MM.1S (cell line): Measurements from ENCODE around the gene SIK2.

Experiments
- DNase-seq: peaks from one replicate; pipeline ENCODE4 v3.0.0-alpha.2; 2015
- H2AFZ ChIP-seq: fragments of 300-600 bp; sonication (generic); 2 replicates; pipeline ENCODE4 v1.6.0; 2016; ENCODE audit warnings: antibody characterized with exemption, low read length
- H3F3A ChIP-seq: fragments of 300-600 bp; sonication (generic); 2 replicates; pipeline ENCODE4 v1.6.1; 2016; ENCODE audit warnings: mild to moderate bottlenecking, antibody characterized with exemption, low read length, moderate library complexity, mixed read lengths; ENCODE audit not compliant: insufficient read depth
- H3K27ac ChIP-seq: fragments of 300-600 bp; sonication (generic); 2 replicates; pipeline ENCODE4 v1.5.1; 2016; ENCODE audit warnings: mild to moderate bottlenecking, low read length
- H3K27me3 ChIP-seq: fragments of 300-600 bp; sonication (generic); replicated peaks from 2 replicates; pipeline ENCODE4 v1.6.0; 2016; ENCODE audit warnings: low read length; ENCODE audit not compliant: insufficient read depth
- H3K36me3 ChIP-seq: fragments of 300-600 bp; sonication (generic); replicated peaks from 2 replicates; pipeline ENCODE4 v1.6.1; 2016; ENCODE audit warnings: mild to moderate bottlenecking, low read length, mixed read lengths; ENCODE audit not compliant: insufficient read depth
- H3K4me1 ChIP-seq: fragments of 300-600 bp; sonication (generic); 2 replicates; pipeline ENCODE4 v1.6.1; 2016; ENCODE audit warnings: low read length, mixed read lengths
- H3K4me2 ChIP-seq: fragments of 300-600 bp; sonication (generic); 2 replicates; pipeline ENCODE4 v1.6.0; 2016; ENCODE audit warnings: low read depth, low read length
- H3K4me3 ChIP-seq: fragments of 300-600 bp; sonication (generic); 2 replicates; pipeline ENCODE4 v1.5.1; 2016; ENCODE audit warnings: low read length, mixed read lengths
- H3K79me2 ChIP-seq: fragments of 300-600 bp; sonication (generic); 2 replicates; pipeline ENCODE4 v1.6.1; 2016; ENCODE audit warnings: mixed run types, low read length, mixed read lengths
- H3K9ac ChIP-seq: fragments of 300-600 bp; sonication (generic); 2 replicates; pipeline ENCODE4 v1.6.1; 2016; ENCODE audit warnings: low read length, mixed read lengths
- H3K9me2 ChIP-seq: fragments of 300-600 bp; sonication (generic); replicated peaks from 2 replicates; pipeline ENCODE4 v1.6.1; 2016; ENCODE audit warnings: mild to moderate bottlenecking, low read length, mixed read lengths; ENCODE audit not compliant: insufficient read depth
- H3K9me3 ChIP-seq: fragments of 300-600 bp; sonication (generic); replicated peaks from 2 replicates; pipeline ENCODE4 v1.6.1; 2016; ENCODE audit warnings: mild to moderate bottlenecking, low read length, mixed read lengths; ENCODE audit not compliant: insufficient read depth
- H4K20me1 ChIP-seq: fragments of 300-600 bp; sonication (generic); 2 replicates; pipeline ENCODE4 v1.6.1; 2016; ENCODE audit warnings: mild to moderate bottlenecking, low read length, moderate library complexity, mixed read lengths; ENCODE audit not compliant: insufficient read depth
- CTCF ChIP-seq: fragments of 300-600 bp; sonication (generic); IDR thresholded peaks from 2 replicates; pipeline ENCODE4 v1.5.1; 2016; ENCODE audit warnings: antibody characterized with exemption, low read length, mixed read lengths
- EZH2 ChIP-seq: fragments of 300-600 bp; sonication (generic); optimal IDR thresholded peaks from 2 replicates; pipeline ENCODE3; 2017; ENCODE audit warnings: low read depth, mild to moderate bottlenecking, antibody characterized with exemption, low read length, mixed read lengths
- EZH2phosphoT487 ChIP-seq: fragments of 300-600 bp; sonication (generic); IDR thresholded peaks from 2 replicates; pipeline ENCODE4 v1.6.1; 2018; ENCODE audit warnings: antibody characterized with exemption, low read length

The SIK2 gene

DNA sequence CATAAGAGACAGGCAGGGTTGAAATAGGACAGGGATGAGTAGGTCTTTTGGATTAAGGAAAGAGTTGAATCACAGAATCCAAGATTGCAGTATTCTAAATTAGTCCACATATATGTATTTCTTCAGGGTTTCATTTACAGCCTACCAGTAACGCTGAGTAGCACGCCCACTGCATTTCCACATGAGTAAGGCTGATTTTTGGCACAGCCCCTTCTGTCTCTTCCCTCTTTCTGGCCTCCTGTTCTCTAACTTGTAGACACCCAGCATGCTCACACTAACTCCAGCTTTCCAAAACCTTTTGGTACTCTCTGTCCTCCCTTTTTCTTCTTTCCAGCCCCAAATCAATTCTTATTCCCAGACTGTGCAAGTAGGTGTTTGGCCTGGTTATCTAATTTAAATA lies 3.7 kb upstream of the SIK2 start:
- no peaks in the 10 kb centered on the region for H3K36me3 ChIP-seq
- no peaks in the 10 kb centered on the region for H3K9me3 ChIP-seq
- no peak overlapping the region for H3K4me3 ChIP-seq
- no peaks in the 10 kb centered on the region for H3K9me2 ChIP-seq
- no peaks in the 10 kb centered on the region for H4K20me1 ChIP-seq
- no peak overlapping the region for H3K9ac ChIP-seq
- no peak overlapping the region for H3K4me2 ChIP-seq
- H3K27ac ChIP-seq, result no peak overlapping the region
- H3K27me3 ChIP-seq, result no peaks in the 10 kb centered on the region
- H3F3A ChIP-seq, result 0 out of 2 replicates have a peak, but pooled peaks cover 5% of the 10 kb centered on the region
- H2AFZ ChIP-seq, result no peak overlapping the region
- DNase-seq, result no peak
- H3K79me2 ChIP-seq, result peaks cover 6% of the 10 kb centered on the region
- TF ChIP-seq CTCF (no peak), EZH2 (no peak), EZH2phosphoT487 (no peak)
- peaks cover 12% of the 10 kb centered on the region for H3K4me1 ChIP-seq

DNA sequence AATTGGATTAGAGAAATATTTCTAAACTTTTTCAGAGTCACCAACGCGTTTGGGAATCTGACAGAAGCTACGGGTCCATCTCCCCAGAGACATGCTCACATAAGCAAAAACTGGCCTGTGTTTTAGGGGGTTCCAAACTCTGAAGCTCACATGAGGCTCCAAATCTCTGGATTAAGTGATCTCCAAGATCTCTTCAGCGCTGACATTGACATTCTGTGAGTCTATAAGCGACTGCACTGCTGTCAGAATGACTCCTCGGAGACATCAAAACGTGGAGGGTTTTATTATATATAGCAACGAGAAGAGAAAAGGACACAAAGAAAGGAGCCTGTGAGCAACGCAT lies 642 bp upstream of the SIK2 start:
- no peak for DNase-seq
- peaks cover 31% of the 10 kb centered on the region for H3K79me2 ChIP-seq
- H3K9me2 ChIP-seq, result no peaks in the 10 kb centered on the region
- no peaks in the 10 kb centered on the region for H3K9me3 ChIP-seq
- H3K4me3 ChIP-seq, result peak overlapping the region; percentile 43
- peak overlapping the region; percentile 52 for H3K4me2 ChIP-seq
- H3K36me3 ChIP-seq, result no peaks in the 10 kb centered on the region
- H3K27ac ChIP-seq, result peak overlapping the region; percentile 51; the same call in 1 of the 2 replicates
- peak overlapping the region; percentile 75 for H2AFZ ChIP-seq
- peaks cover 20% of the 10 kb centered on the region for H3K4me1 ChIP-seq
- TF ChIP-seq CTCF (no peak), EZH2 (no peak), EZH2phosphoT487 (no peak)
- no peaks in the 10 kb centered on the region for H3K27me3 ChIP-seq
- 0 out of 2 replicates have a peak, but pooled peaks cover 7% of the 10 kb centered on the region for H3F3A ChIP-seq
- no peaks in the 10 kb centered on the region; the same call in 1 of the 2 replicates for H4K20me1 ChIP-seq
- H3K9ac ChIP-seq, result peak overlapping the region; percentile 59

- peak overlapping the region; percentile 92 for H3K4me2 ChIP-seq
- 0 out of 2 replicates have a peak, but pooled peaks cover 7% of the 10 kb centered on the region for H3F3A ChIP-seq
- H3K27ac ChIP-seq, result peak overlapping the region; percentile 84; the same call in 1 of the 2 replicates
- H3K27me3 ChIP-seq, result no peaks in the 10 kb centered on the region
- DNase-seq, result peak; percentile 22
- peak overlapping the region; percentile 78 for H2AFZ ChIP-seq
- peaks cover 17% of the 10 kb centered on the region for H3K4me1 ChIP-seq
- no peaks in the 10 kb centered on the region for H3K9me3 ChIP-seq
- H4K20me1 ChIP-seq, result no peaks in the 10 kb centered on the region; the same call in 1 of the 2 replicates
- H3K36me3 ChIP-seq, result no peaks in the 10 kb centered on the region
- TF ChIP-seq EZH2, result no peak
- no peak for TF ChIP-seq CTCF
- no peak for TF ChIP-seq EZH2phosphoT487
- peaks cover 39% of the 10 kb centered on the region for H3K79me2 ChIP-seq
- H3K9ac ChIP-seq, result peak overlapping the region; percentile 96
- peak overlapping the region; percentile 92 for H3K4me3 ChIP-seq
- H3K9me2 ChIP-seq, result no peaks in the 10 kb centered on the region
Measured at GRCh38 chr11:111602865-111603610, 789 bp downstream of the SIK2 start.
